IPS-15b (cell line): ENCODE measurements around the gene KCNG3.
A peak's percentile ranks its signal among the peaks of the same experiment; 100 is the strongest.

Experiments used
- H3K27me3 ChIP-seq: one replicate; pipeline ENCODE4 v1.6.1; 2013; ENCODE audit warnings: low read length; ENCODE audit not compliant: control insufficient read depth, insufficient read depth
- H3K36me3 ChIP-seq: one replicate; pipeline ENCODE4 v1.6.1; 2013; ENCODE audit warnings: low read length; ENCODE audit not compliant: control insufficient read depth, insufficient read depth
- H3K4me1 ChIP-seq: one replicate; pipeline ENCODE4 v1.6.1; 2013; ENCODE audit warnings: mild to moderate bottlenecking, low read length; ENCODE audit not compliant: control insufficient read depth, insufficient read depth
- H3K4me3 ChIP-seq: one replicate; pipeline ENCODE4 v1.5.1; 2013; ENCODE audit warnings: low read depth, low read length
- H3K9ac ChIP-seq: one replicate; pipeline ENCODE4 v1.6.1; 2013; ENCODE audit warnings: low read depth, mild to moderate bottlenecking, low read length
- H3K9me3 ChIP-seq: one replicate; pipeline ENCODE4 v1.6.1; 2013; ENCODE audit warnings: mild to moderate bottlenecking, low read length; ENCODE audit not compliant: control insufficient read depth, insufficient read depth

Gene KCNG3, protein sequence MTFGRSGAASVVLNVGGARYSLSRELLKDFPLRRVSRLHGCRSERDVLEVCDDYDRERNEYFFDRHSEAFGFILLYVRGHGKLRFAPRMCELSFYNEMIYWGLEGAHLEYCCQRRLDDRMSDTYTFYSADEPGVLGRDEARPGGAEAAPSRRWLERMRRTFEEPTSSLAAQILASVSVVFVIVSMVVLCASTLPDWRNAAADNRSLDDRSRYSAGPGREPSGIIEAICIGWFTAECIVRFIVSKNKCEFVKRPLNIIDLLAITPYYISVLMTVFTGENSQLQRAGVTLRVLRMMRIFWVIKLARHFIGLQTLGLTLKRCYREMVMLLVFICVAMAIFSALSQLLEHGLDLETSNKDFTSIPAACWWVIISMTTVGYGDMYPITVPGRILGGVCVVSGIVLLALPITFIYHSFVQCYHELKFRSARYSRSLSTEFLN

DNA sequence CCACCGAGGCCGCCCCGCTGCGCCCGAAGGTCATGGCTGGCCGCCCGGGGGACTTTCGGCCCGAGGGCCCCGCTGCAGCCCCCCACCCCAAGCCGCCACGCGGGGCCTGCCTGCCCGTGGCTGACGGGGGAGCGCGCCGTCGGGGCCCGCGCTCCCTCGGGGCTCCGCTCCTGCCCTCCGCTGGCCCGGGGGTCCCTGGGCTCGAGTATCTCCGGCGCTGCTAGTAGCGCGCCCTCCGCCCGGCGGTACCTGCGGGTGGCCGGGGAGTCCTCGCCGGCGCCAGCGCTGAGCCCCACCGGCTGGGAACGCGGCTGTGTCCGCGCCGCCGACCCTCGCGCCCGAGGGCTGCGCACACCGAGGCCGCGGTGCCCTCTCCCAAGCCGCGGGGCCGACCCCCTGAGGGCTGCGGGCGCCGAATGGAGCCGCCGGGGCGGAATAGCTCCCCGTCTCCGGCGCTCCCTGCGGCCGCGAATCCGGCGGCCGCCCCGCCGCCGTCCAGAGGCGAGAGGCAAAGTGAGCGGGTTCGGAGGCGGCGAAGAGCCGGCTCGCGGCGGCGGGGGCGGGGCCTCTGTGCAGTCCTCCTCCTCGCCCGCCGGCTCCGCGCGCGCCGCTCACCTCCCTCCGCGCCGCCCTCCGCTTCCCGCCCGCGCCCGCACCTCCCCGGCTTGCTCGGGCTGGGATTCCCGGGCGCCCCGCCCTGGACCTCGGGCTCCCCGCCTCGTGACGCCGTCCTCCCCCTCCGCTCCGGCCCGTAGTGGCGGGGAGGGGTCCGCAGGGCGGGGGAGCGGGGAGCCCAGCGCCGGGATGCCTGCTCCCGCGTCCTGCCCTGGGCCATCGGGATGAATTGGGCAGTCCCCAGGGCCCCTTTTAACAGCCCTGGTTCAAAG is at the start of gene KCNG3:
TSS of gene KCNG3 (minus strand) at position 515 of the 887 bp plus-strand sequence. CDS start at position 34, 481 bp downstream.
- H3K9ac ChIP-seq = peak within 1 kb of the TSS; percentile 93
- H3K27me3 ChIP-seq = peaks cover 6% of the 10 kb centered on the region

DNA sequence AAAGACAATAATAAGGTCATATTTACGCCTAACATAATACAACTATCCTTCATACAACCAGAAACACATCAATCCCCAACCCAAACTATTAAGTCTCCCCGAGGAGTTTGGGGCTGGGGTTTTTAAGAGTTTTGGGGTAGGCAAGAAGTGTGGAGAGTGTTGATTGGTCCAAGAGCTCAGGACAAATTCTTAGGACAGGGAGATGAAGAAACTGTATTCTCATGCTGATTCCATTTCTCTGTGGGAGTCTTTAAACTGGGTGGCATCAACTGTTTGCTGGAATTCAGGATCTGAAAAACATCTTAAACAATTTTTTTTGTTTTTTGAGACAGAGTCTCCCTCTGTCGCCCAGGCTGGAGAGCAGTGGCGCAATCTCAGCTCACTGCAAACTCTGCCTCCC is 49.1 kb upstream of the KCNG3 start:
- Histone ChIP-seq H3K36me3 (no peaks in the 10 kb centered on the region), H3K9me3 (no peaks in the 10 kb centered on the region), H3K9ac (no peak overlapping the region), H3K4me1 (peaks cover 34% of the 10 kb centered on the region), H3K4me3 (no peak overlapping the region), H3K27me3 (no peaks in the 10 kb centered on the region)

More for the DNA sequence above, at the start of gene KCNG3:
- Histone ChIP-seq H3K4me1 (peaks cover 14% of the 10 kb centered on the region), H3K36me3 (peaks cover 9% of the 10 kb centered on the region), H3K4me3 (peak within 1 kb of the TSS; percentile 95), H3K9me3 (no peaks in the 10 kb centered on the region)

GRCh38 chr2:42537493-42537892 is 43.7 kb upstream of the KCNG3 start:
- Histone ChIP-seq H3K27me3 (no peaks in the 10 kb centered on the region), H3K4me1 (peaks cover 6% of the 10 kb centered on the region), H3K36me3 (no peaks in the 10 kb centered on the region), H3K9ac (no peak overlapping the region), H3K9me3 (no peaks in the 10 kb centered on the region), H3K4me3 (no peak overlapping the region)

DNA sequence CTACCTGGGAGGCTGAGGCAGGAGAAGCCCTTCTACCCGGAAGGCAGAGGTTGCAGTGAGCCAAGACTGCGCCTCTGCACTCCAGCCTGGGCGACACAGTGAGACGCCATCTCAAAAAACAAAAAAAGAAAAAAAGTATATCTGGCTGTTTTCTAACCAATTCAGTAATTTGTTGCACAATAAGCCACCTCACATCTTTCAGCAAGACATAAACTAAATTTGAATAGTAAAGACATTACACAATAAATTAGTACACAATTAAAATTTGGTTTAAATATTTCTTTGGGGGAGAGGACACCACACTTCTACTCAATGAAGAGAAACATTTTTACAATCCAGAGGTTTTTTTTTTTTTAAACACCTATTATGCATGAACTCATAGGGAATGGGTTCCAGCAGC is 38.6 kb upstream of the KCNG3 start:
- no peaks in the 10 kb centered on the region for H3K27me3 ChIP-seq
- H3K9ac ChIP-seq = no peak overlapping the region
- peaks cover 4% of the 10 kb centered on the region for H3K4me1 ChIP-seq
- no peaks in the 10 kb centered on the region for H3K9me3 ChIP-seq
- no peak overlapping the region for H3K4me3 ChIP-seq
- H3K36me3 ChIP-seq = no peaks in the 10 kb centered on the region

DNA sequence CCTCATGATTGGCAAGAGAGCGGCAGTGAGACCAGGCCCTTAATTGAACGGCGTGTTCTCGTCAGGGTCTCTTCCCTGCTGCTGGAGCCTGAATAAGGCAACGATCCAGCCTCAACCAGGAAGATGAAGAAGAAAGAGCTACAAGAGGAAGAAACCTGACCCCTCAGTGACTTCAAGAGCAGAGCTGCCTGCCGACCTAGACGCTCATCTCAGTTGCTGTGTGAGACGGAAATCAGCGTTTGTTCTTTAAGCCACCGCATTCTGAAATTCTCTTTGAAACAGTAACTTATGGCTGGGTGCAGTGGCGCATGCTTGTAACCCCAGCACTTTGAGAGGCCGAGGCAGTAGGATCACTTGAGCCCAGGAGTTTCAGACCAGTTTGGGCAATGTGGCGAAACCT is 29.6 kb upstream of the KCNG3 start:
- no peaks in the 10 kb centered on the region for H3K36me3 ChIP-seq
- H3K9me3 ChIP-seq = no peaks in the 10 kb centered on the region
- no peak overlapping the region for H3K4me3 ChIP-seq
- no peaks in the 10 kb centered on the region for H3K27me3 ChIP-seq
- H3K4me1 ChIP-seq = peaks cover 4% of the 10 kb centered on the region
- H3K9ac ChIP-seq = no peak overlapping the region

DNA sequence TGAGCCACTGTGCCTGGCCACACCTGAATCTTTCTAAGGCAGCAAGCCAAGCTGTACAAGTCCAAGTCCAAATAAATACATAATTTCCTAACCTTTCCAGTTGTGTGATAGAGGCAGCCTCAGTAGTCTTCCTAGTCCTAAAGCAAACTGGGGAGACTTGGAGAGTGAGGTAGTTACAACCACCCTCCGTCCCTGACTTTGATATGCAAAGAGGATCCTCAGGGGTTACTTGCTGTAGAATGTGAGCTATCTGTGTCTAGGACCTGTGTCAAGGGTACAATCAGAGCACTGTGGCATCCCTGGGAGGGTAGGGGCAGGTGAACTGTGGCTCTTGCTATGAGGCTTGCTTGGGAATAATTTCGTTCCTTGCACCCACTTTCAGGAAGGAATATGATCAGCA is 28.3 kb upstream of the KCNG3 start:
- Histone ChIP-seq H3K9me3 (no peaks in the 10 kb centered on the region), H3K4me3 (no peak overlapping the region), H3K9ac (no peak overlapping the region), H3K36me3 (no peaks in the 10 kb centered on the region), H3K4me1 (peaks cover 4% of the 10 kb centered on the region), H3K27me3 (no peaks in the 10 kb centered on the region)

GRCh38 chr2:42519624-42520023 is 25.8 kb upstream of the KCNG3 start:
- no peaks in the 10 kb centered on the region for H3K36me3 ChIP-seq
- no peaks in the 10 kb centered on the region for H3K27me3 ChIP-seq
- H3K4me1 ChIP-seq = peaks cover 4% of the 10 kb centered on the region
- H3K9me3 ChIP-seq = no peaks in the 10 kb centered on the region
- no peak overlapping the region for H3K4me3 ChIP-seq
- H3K9ac ChIP-seq = no peak overlapping the region

GRCh38 chr2:42516418-42516901 is 22.7 kb upstream of the KCNG3 start:
- Histone ChIP-seq H3K9me3 (no peaks in the 10 kb centered on the region), H3K4me1 (peaks cover 2% of the 10 kb centered on the region), H3K9ac (no peak overlapping the region), H3K36me3 (no peaks in the 10 kb centered on the region), H3K27me3 (no peaks in the 10 kb centered on the region), H3K4me3 (no peak overlapping the region)

DNA sequence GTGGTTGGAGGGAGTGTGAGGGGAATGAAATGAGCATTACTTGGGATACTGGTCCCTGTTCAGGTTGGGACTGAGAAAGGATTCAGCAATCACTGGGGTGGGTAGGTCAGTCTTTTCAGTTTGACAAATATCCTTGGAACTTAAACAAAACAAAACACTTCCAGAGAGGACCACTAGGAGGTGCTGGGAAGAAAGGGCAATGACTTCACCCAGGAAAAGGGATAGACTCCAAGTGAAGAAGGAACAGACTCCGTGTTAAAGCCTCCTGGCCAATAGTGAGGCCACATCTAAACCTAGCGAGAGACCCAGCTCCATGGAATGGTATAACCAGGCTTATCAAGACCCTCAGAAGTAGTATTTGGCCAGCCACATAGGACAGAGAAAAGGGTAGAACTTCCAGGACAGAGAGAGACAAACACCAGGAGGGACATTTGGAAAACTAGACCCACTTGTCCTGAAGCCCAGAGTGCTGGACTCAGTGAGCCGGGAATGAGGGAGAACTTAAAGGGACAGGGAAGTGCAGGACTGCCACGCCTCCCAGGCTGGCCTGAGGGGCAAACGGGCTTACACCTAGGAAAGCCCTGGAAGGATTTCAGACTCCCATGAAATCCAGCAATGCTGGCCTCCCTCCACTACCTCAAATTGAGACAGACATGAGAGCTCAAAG is 19.6 kb upstream of the KCNG3 start:
- H3K9ac ChIP-seq = no peak overlapping the region
- no peaks in the 10 kb centered on the region for H3K36me3 ChIP-seq
- H3K4me3 ChIP-seq = no peak overlapping the region
- H3K9me3 ChIP-seq = no peaks in the 10 kb centered on the region
- H3K4me1 ChIP-seq = peaks cover 7% of the 10 kb centered on the region
- no peaks in the 10 kb centered on the region for H3K27me3 ChIP-seq

DNA sequence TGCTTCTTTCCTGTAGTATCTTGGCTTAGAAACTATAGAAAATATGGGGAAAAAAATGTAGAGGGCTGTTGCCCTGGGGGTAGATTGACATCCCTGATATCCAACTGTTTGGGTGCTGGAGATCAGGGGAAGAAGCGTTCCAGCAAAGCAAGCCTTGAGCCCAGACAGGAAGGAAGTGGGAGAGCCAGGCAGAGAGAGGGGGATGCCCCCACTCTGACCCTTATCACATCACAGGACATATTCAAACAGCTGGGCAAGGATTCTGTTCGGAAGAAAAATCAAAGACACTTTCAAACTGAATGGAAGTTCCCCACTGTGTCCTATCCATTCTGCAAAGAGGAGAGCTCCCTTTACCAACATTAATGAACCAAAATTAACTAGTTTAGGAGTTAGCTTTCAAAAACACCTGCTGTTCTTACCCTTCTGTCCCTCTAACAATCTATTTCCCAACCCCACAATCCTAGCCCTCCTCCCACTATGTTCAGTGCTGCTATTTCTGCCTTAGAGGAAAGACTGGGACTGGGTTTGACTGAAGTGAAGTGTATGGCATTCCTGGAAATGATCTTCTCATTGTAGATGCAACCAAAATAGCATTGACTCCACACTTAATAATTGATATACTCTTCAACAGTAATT is 16.9 kb upstream of the KCNG3 start:
- Histone ChIP-seq H3K9me3 (no peaks in the 10 kb centered on the region), H3K4me3 (no peak overlapping the region), H3K4me1 (peaks cover 7% of the 10 kb centered on the region), H3K9ac (no peak overlapping the region), H3K36me3 (no peaks in the 10 kb centered on the region), H3K27me3 (no peaks in the 10 kb centered on the region)

DNA sequence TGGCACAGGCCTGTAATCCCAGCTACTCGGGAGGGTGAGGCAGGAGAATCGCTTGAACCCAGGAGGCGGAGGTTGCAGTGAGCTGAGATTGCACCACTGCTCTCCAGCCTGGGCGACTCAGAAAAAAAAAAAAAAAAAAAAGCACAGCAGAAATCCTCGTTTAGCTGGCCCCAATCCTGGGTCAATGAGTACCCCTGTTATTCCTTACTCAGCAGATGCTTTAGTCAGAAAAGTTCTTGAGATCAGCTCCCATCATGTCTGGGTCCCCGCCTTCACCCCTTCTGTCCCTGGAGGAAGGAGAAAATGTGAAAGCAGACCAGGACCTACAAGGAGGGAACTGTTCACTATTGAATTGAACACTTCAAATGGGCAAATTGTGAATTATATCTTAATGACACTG is 16.4 kb upstream of the KCNG3 start:
- Histone ChIP-seq H3K9ac (no peak overlapping the region), H3K4me3 (no peak overlapping the region), H3K4me1 (peaks cover 7% of the 10 kb centered on the region)

More for the DNA sequence above, 16.4 kb upstream of the KCNG3 start:
- Histone ChIP-seq H3K27me3 (no peaks in the 10 kb centered on the region), H3K9me3 (no peaks in the 10 kb centered on the region), H3K36me3 (no peaks in the 10 kb centered on the region)
